Neural cell (in vitro differentiated cells): ENCODE results near the gene C18orf32.

ENCODE experiments used
- CTCF ChIP-seq: fragments of 450-650 bp; IDR thresholded peaks from 2 replicates; pipeline ENCODE4 v1.5.1; 2014; ENCODE audit warnings: antibody characterized with exemption, mild to moderate bottlenecking, moderate library complexity; ENCODE audit not compliant: poor library complexity, severe bottlenecking
- EZH2 ChIP-seq: fragments of 200-600, 300-800 bp; shearing (Covaris generic), sonication (generic); IDR thresholded peaks from 2 replicates; pipeline ENCODE4 v1.6.1; 2014; ENCODE audit warnings: antibody characterized with exemption, low read length, borderline replicate concordance, mild to moderate bottlenecking; ENCODE audit not compliant: insufficient read depth, poor library complexity, severe bottlenecking
- RAD21 ChIP-seq: fragments of 450-650 bp; conservative IDR thresholded peaks from 2 replicates; pipeline ENCODE4 v1.6.1; 2014; ENCODE audit warnings: antibody characterized with exemption, mild to moderate bottlenecking, moderate library complexity
- SMC3 ChIP-seq: fragments of 450-650 bp; conservative IDR thresholded peaks from 2 replicates; pipeline ENCODE4 v1.6.1; 2014; ENCODE audit warnings: antibody characterized with exemption, mild to moderate bottlenecking, moderate library complexity; ENCODE audit not compliant: poor library complexity

GRCh38 chr18:49457616-49458015, 29.4 kb downstream of the C18orf32 start:
- no peak for TF ChIP-seq RAD21
- no peak for TF ChIP-seq CTCF
- TF ChIP-seq EZH2, result no peak
- TF ChIP-seq SMC3, result no peak
